ENCODE measurements around the gene ANKRD60.

ANKRD60 gene

GRCh38 chr20:58244517-58245030, 16.1 kb upstream of the ANKRD60 start:
- H3K4me3 ChIP-seq (ENCODE audit: low read length): no peak overlapping the region
- TF ChIP-seq CTCF (conservative IDR thresholded peaks at IDR 0.05; ENCODE audit: low read depth, low read length): no peak
- no peak for DNase-seq (ENCODE audit: low read depth)

GRCh38 chr20:58243653-58244410, 15.4 kb upstream of the ANKRD60 start:
- no peak for DNase-seq (ENCODE audit: low read depth)
- no peak for TF ChIP-seq CTCF (conservative IDR thresholded peaks at IDR 0.05; ENCODE audit: low read depth, low read length)
- H3K4me3 ChIP-seq (ENCODE audit: low read length): no peak overlapping the region

GRCh38 chr20:58242824-58243223, 14.4 kb upstream of the ANKRD60 start:
- H3K4me3 ChIP-seq (ENCODE audit: low read length): no peak overlapping the region
- TF ChIP-seq CTCF (conservative IDR thresholded peaks at IDR 0.05; ENCODE audit: low read depth, low read length): no peak
- DNase-seq (ENCODE audit: low read depth): no peak

GRCh38 chr20:58241766-58242465, 13.5 kb upstream of the ANKRD60 start:
- TF ChIP-seq CTCF (conservative IDR thresholded peaks at IDR 0.05; ENCODE audit: low read depth, low read length): no peak
- no peak overlapping the region for H3K4me3 ChIP-seq (ENCODE audit: low read length)
- no peak for DNase-seq (ENCODE audit: low read depth)

GRCh38 chr20:58240471-58240870, 12.0 kb upstream of the ANKRD60 start:
- H3K4me3 ChIP-seq (ENCODE audit: low read length): no peak overlapping the region
- TF ChIP-seq CTCF (conservative IDR thresholded peaks at IDR 0.05; ENCODE audit: low read depth, low read length): no peak
- DNase-seq (ENCODE audit: low read depth): no peak

- DNase-seq (ENCODE audit: low read depth): no peak
- no peak overlapping the region for H3K4me3 ChIP-seq (ENCODE audit: low read length)
- TF ChIP-seq CTCF (conservative IDR thresholded peaks at IDR 0.05; ENCODE audit: low read depth, low read length): no peak
Observed at GRCh38 chr20:58239216-58239615, 10.8 kb upstream of the ANKRD60 start.

All from retinal pigment epithelial cell (primary cell).